Esophagus muscularis mucosa (tissue), 3 donors: ENCODE results near the gene TSFM.

ENCODE experiments used
- CTCF ChIP-seq, 3 experiments: fragments of 200-600 bp in 2 of 3; fragments of 450-650 bp in 1 of 3; sonication (generic) in 2 of 3; IDR thresholded peaks; one replicate each; pipeline ENCODE4 v1.5.1; 2017 to 2019; ENCODE audit warnings: antibody characterized with exemption in 3 of 3, mild to moderate bottlenecking in 2 of 3, moderate library complexity in 1 of 3
- POLR2A ChIP-seq: fragments of 450-650 bp; IDR thresholded peaks from one replicate; pipeline ENCODE4 v1.6.1; 2017; ENCODE audit warnings: antibody characterized with exemption, moderate library complexity, mild to moderate bottlenecking, low read depth
- POLR2AphosphoS5 ChIP-seq, 2 donors: sonication (generic); formaldehyde crosslinking; IDR thresholded peaks; one replicate each; pipeline ENCODE4 v1.6.1; 2017; ENCODE audit warnings: antibody characterized with exemption in 2 of 2

GRCh38 chr12:57760347-57760982, 22.1 kb upstream of the TSFM start:
- TF ChIP-seq CTCF (IDR thresholded peaks at IDR 0.05) (no peak), POLR2AphosphoS5 (IDR thresholded peaks at IDR 0.05) (no peak), POLR2A (no peak)
